Osteoblast (primary cell): ENCODE measurements around the gene MED13L. TPM values are rescaled to one million over a fixed set of nuclear protein-coding genes. Genes with fewer than 3 reads are reported as not detected.
A peak's percentile ranks its signal among the peaks of the same experiment; 100 is the strongest.

ENCODE experiments used
- DNase-seq: peaks from one replicate; pipeline ENCODE4 v3.0.0; 2011; ENCODE audit warnings: low spot score, mixed read lengths; ENCODE audit not compliant: insufficient read length; ENCODE audit errors: missing footprints
- H2AFZ ChIP-seq: 2 replicates; pipeline ENCODE4 v1.6.0; 2011; ENCODE audit warnings: mild to moderate bottlenecking, low read length
- H3K27ac ChIP-seq: 2 replicates; pipeline ENCODE4 v1.5.1; 2011; ENCODE audit warnings: mild to moderate bottlenecking, low read depth, low read length, moderate library complexity
- H3K27me3 ChIP-seq: 2 replicates; pipeline ENCODE4 v1.6.0; 2012; ENCODE audit warnings: mild to moderate bottlenecking, control low read depth, inconsistent platforms, low read length, moderate library complexity; ENCODE audit not compliant: insufficient read depth
- H3K36me3 ChIP-seq: 2 replicates; pipeline ENCODE4 v1.5.1; 2011; ENCODE audit warnings: mild to moderate bottlenecking, low read length, control low read depth, moderate library complexity; ENCODE audit not compliant: insufficient read depth
- H3K4me1 ChIP-seq: 2 replicates; pipeline ENCODE4 v1.5.1; 2011; ENCODE audit warnings: mild to moderate bottlenecking, low read length, control low read depth, moderate library complexity; ENCODE audit not compliant: insufficient read depth
- H3K4me2 ChIP-seq: 2 replicates; pipeline ENCODE4 v1.6.0; 2011; ENCODE audit warnings: mild to moderate bottlenecking, low read length; ENCODE audit not compliant: insufficient read depth
- H3K4me3 ChIP-seq: fragments of 200-600 bp; sonication (generic); 3 replicates; pipeline ENCODE4 v1.5.1; 2012; ENCODE audit warnings: mild to moderate bottlenecking, low read length, inconsistent platforms; ENCODE audit not compliant: insufficient read depth
- H3K79me2 ChIP-seq: 2 replicates; pipeline ENCODE4 v1.6.0; 2012; ENCODE audit warnings: mild to moderate bottlenecking, low read length, control low read depth, inconsistent platforms; ENCODE audit not compliant: insufficient read depth
- H3K9me3 ChIP-seq: 2 replicates; pipeline ENCODE4 v1.5.1; 2011; ENCODE audit warnings: low read depth, low read length, control low read depth
- H4K20me1 ChIP-seq: 2 replicates; pipeline ENCODE4 v1.6.0; 2012; ENCODE audit warnings: mild to moderate bottlenecking, low read length, control low read depth; ENCODE audit not compliant: insufficient read depth
- total RNA-seq: library from RNA; depleted of rRNA; stranded (reverse); fragments of >200 nt; gene quantifications from 2 replicates; pipeline ENCODE4 v1.2.3, GENCODE V29; 2012
- TF ChIP-seq, protein P1 (sequence below): IDR thresholded peaks from 2 replicates; pipeline ENCODE4 v1.5.1; 2011; ENCODE audit warnings: mild to moderate bottlenecking, low read depth, low read length, moderate library complexity; ENCODE audit errors: extremely low read depth

Gene MED13L
- total RNA-seq, 1 donor, result 359 TPM

DNA sequence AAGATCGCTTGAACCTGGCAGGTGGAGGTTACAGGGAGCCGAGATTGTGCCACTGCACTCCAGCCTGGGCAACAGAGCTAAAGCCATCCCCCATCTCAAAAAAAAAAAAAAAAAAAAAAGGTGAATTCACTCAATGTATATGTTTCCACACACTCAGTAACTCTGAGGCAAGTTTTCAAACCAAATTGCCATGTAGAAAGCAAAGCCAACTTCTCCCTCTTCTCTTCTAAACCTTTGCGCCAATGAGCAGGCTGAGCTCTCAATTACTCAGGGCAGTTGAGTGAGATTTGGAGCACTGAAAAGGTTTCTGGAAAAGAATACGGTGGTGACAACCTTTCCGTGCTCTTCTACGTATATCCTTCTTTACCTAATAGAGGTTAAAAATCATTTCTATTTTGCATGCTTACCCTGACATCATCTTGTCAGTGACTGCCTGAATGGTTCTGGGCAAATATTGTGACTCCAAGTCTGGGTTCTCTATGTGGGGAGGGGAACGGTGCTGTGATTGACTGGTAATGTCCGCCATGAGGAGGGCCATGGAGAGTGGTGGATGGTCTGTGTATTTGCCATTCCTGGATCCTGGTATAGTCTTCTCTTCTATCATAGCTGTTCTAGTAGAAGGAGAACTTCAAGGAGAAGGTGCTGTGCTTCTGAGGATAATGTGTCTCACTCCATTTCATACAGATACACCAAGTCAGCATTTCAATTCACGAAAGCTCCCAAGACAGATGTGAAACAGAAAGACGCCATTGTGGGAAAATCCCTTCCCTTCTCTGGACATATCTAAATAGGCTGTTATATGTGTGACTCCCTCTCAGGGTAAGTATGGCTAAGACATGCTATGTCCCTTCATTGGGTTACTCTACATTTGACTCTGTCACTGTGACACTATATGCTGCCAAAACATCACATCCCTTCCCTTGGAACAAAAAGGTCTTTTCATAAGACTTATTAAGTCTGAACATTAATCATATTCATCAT is 46.2 kb upstream of the MED13L start:
- no peak overlapping the region for H2AFZ ChIP-seq
- no peak overlapping the region for H3K4me2 ChIP-seq
- H3K27ac ChIP-seq, result no peak overlapping the region
- H3K27me3 ChIP-seq, result no peaks in the 10 kb centered on the region
- H3K4me3 ChIP-seq, result no peak overlapping the region
- H3K79me2 ChIP-seq, result no peaks in the 10 kb centered on the region
- peaks cover 23% of the 10 kb centered on the region for H3K4me1 ChIP-seq
- no peaks in the 10 kb centered on the region for H3K9me3 ChIP-seq
- H4K20me1 ChIP-seq, result no peaks in the 10 kb centered on the region
- TF ChIP-seq, protein P1, sequence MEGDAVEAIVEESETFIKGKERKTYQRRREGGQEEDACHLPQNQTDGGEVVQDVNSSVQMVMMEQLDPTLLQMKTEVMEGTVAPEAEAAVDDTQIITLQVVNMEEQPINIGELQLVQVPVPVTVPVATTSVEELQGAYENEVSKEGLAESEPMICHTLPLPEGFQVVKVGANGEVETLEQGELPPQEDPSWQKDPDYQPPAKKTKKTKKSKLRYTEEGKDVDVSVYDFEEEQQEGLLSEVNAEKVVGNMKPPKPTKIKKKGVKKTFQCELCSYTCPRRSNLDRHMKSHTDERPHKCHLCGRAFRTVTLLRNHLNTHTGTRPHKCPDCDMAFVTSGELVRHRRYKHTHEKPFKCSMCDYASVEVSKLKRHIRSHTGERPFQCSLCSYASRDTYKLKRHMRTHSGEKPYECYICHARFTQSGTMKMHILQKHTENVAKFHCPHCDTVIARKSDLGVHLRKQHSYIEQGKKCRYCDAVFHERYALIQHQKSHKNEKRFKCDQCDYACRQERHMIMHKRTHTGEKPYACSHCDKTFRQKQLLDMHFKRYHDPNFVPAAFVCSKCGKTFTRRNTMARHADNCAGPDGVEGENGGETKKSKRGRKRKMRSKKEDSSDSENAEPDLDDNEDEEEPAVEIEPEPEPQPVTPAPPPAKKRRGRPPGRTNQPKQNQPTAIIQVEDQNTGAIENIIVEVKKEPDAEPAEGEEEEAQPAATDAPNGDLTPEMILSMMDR, result no peak
- H3K36me3 ChIP-seq, result no peaks in the 10 kb centered on the region
- no peak for DNase-seq

DNA sequence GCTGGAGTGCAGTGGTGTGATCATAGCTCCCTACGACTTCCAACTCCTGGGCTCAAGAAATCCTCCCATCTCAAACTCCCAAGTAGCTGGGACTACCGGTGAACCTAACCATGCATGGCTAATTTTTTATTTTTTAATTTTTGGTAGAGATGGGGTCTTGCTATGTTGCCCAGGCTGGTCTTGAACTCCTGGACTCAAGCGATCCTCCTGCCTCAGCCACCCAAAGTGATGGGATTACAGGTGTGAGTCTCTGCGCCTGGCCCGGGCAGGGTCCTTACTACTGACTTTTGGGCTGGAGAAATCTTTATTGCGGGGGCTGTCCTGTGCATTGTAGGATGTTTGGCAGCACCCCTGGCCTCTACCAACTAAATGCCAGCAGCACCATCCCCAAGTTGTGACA is 44.4 kb upstream of the MED13L start:
- Histone ChIP-seq H3K4me2 (no peak overlapping the region), H4K20me1 (no peaks in the 10 kb centered on the region), H3K27ac (no peak overlapping the region), H3K4me1 (peaks cover 28% of the 10 kb centered on the region), H3K4me3 (no peak overlapping the region), H3K27me3 (no peaks in the 10 kb centered on the region), H3K79me2 (no peaks in the 10 kb centered on the region), H3K9me3 (no peaks in the 10 kb centered on the region), H2AFZ (no peak overlapping the region), H3K36me3 (no peaks in the 10 kb centered on the region)
- no peak for DNase-seq
- TF ChIP-seq, protein P1, result no peak

DNA sequence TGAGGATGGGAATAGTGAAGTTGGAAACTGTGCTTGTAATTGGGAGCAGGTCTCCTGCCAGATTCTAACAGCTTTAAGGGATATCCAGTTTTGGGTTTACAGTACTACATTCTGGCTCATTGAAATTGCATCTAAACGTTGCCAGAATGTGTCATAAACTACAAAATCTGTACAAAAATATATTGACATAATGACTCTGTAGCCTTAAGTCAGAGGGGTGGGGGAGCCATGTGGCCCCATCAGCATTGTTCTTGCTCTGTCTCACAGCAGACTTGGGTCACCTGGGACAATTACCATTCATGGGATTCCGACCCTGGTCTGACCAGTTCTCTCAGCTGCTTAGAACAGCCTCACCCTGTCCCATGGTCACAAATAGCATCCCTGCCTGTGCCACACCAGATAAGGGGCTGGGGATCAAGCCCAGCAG is 43.3 kb upstream of the MED13L start:
- peak overlapping the region; percentile 94 for H3K27ac ChIP-seq
- peaks cover 28% of the 10 kb centered on the region for H3K4me1 ChIP-seq
- H2AFZ ChIP-seq, result no peak overlapping the region
- H3K27me3 ChIP-seq, result no peaks in the 10 kb centered on the region
- no peaks in the 10 kb centered on the region for H3K36me3 ChIP-seq
- no peaks in the 10 kb centered on the region for H3K79me2 ChIP-seq
- no peak overlapping the region for H3K4me3 ChIP-seq
- H3K4me2 ChIP-seq, result peak overlapping the region; percentile 83
- H4K20me1 ChIP-seq, result no peaks in the 10 kb centered on the region
- DNase-seq, result peak; percentile 80
- TF ChIP-seq, protein P1, result no peak
- H3K9me3 ChIP-seq, result no peaks in the 10 kb centered on the region

DNA sequence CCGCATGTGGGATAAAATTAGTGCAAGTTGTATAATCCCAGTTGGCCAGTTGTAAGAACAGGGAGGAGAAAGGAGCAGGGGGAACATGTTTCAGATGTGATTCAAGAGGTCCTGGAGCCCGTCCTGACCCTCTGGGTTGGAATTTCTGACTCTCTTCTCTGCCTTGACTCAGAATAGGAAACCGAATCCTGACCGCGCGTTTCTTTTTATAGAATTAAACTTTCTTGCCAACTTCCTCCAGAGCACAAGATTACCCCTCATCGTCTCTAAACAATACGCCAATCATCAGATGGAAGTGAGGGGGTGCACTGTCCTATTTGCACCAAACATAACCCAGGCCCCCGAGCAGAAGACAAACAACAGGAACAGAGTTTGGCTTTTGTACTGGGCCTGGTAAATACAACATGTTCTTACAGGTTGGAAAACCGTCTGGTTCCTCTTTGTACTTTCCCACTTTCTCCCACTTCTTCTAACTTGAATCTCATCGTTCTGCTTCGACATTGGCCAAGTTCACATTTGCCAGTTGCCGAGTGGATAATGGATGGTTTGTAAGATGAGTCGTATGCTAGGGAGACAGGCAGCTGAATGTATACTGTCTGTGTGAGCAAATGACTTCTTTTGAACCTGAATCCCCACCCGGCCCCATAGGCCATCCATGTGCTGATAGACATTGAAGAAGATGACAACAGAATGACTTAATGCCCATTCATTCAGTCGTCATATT is 42.6 kb upstream of the MED13L start:
- DNase-seq, result peak; percentile 88
- peak overlapping the region; percentile 73 for H2AFZ ChIP-seq
- H3K4me2 ChIP-seq, result peak overlapping the region; percentile 83
- no peaks in the 10 kb centered on the region for H3K36me3 ChIP-seq
- TF ChIP-seq, protein P1, result no peak
- no peaks in the 10 kb centered on the region for H4K20me1 ChIP-seq
- H3K4me1 ChIP-seq, result peaks cover 28% of the 10 kb centered on the region
- no peaks in the 10 kb centered on the region for H3K79me2 ChIP-seq
- peak overlapping the region; percentile 94 for H3K27ac ChIP-seq
- H3K4me3 ChIP-seq, result peak overlapping the region; percentile 50
- no peaks in the 10 kb centered on the region for H3K27me3 ChIP-seq
- H3K9me3 ChIP-seq, result no peaks in the 10 kb centered on the region
